ENCODE data around the gene PHKA1. TPM values are rescaled to one million over a fixed set of nuclear protein-coding genes. Genes with fewer than 3 reads are reported as not detected.

The PHKA1 gene
- total RNA-seq, 1 donor from 2014 or later, result 5.5 TPM

GRCh38 chrX:72634331-72634730 is 79.8 kb downstream of the PHKA1 start:
- no peak overlapping the region for H3K4me3 ChIP-seq (ENCODE audit: low read depth, low read length)
- TF ChIP-seq, protein P1, sequence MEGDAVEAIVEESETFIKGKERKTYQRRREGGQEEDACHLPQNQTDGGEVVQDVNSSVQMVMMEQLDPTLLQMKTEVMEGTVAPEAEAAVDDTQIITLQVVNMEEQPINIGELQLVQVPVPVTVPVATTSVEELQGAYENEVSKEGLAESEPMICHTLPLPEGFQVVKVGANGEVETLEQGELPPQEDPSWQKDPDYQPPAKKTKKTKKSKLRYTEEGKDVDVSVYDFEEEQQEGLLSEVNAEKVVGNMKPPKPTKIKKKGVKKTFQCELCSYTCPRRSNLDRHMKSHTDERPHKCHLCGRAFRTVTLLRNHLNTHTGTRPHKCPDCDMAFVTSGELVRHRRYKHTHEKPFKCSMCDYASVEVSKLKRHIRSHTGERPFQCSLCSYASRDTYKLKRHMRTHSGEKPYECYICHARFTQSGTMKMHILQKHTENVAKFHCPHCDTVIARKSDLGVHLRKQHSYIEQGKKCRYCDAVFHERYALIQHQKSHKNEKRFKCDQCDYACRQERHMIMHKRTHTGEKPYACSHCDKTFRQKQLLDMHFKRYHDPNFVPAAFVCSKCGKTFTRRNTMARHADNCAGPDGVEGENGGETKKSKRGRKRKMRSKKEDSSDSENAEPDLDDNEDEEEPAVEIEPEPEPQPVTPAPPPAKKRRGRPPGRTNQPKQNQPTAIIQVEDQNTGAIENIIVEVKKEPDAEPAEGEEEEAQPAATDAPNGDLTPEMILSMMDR (conservative IDR thresholded peaks at IDR 0.05; ENCODE audit: low read depth, low read length), result no peak
- DNase-seq (ENCODE audit: low read depth), result no peak

DNA sequence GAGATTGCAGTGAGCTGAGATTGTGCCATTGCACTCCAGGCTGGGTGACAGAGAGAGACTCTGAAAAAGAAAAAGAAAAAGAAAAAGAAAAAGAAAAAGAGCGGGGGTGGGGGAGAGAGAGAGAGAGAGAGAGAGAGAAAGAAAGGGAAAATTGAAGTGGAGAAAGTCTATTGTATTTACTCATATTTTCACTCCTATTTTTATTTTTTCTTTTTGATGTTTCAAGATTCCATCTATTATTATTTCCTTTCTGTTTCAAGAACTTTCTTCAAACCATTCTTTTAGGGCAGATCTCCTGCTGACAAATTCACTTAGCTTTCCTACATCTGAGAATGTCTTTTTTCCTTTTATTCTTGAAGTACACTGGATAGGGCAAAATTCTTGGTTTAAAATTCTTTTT is 83.9 kb downstream of the PHKA1 start:
- DNase-seq (ENCODE audit: low read depth), result no peak
- H3K4me3 ChIP-seq (ENCODE audit: low read depth, low read length), result no peak overlapping the region
- TF ChIP-seq, protein P1 (conservative IDR thresholded peaks at IDR 0.05; ENCODE audit: low read depth, low read length), result no peak

- DNase-seq (ENCODE audit: low read depth), result no peak
- H3K4me3 ChIP-seq (ENCODE audit: low read depth, low read length), result no peak overlapping the region
- TF ChIP-seq, protein P1 (conservative IDR thresholded peaks at IDR 0.05; ENCODE audit: low read depth, low read length), result no peak
Measured at GRCh38 chrX:72624194-72624593, 89.9 kb downstream of the PHKA1 start.

DNA sequence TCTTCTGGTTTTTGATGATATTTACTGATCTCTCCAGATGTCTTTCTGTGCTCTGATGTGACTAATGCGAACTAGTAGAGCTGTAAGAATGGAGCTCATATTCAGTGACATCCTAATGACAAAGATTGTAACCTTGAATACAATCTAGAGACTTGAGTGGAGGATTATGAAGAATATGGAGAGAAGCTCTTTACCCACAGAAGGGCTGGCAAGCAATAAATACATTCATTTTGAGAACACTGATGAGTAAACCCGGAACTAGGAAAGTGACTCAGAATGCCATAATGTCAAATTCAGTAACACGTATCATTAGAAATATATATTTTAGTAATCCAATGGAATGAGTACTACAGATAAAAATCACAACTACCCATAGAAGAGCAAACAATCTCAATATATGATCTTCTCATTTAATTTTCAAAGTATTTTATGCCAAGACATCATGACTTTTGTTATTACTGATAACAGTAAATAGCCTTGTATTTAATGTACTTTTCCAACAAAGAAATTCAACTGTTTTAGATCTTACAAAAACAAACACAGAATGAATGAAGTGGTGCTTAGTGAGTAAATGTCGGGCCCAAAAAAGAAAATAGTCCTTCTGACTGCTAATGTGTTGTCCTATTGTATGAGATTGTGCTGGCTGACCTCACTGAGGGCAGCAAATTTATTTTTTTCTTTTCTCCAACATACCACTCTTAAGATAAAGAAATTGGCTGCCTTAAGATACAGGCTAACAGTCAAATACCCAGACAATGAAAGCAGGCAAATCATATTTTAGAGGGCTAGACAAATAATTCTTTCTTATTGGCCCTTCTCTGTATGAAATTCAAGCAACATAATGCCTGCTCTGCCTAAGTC is 92.3 kb downstream of the PHKA1 start:
- H3K4me3 ChIP-seq (ENCODE audit: low read depth, low read length), result no peak overlapping the region
- TF ChIP-seq, protein P1 (conservative IDR thresholded peaks at IDR 0.05; ENCODE audit: low read depth, low read length), result no peak
- DNase-seq (ENCODE audit: low read depth), result no peak

DNA sequence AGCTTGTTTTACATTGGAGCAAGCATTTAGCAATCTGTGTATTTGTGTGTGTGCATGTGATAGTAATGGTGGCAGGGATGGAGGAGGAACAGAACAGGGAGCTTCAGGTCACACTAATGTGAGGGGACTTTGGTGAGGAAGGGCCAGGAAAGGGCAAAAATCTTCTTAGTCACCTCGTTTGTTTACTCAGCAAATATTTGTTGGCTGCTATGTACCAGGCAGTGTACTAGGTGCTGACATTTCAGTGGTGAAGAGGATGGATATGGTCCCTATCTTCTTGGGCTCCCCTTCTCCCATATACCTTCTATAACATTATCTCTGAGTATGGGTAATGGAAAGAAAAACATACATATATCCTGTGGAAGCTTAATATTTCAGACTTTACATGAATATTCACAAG is 92.9 kb downstream of the PHKA1 start:
- no peak overlapping the region for H3K4me3 ChIP-seq (ENCODE audit: low read depth, low read length)
- TF ChIP-seq, protein P1 (conservative IDR thresholded peaks at IDR 0.05; ENCODE audit: low read depth, low read length), result no peak
- no peak for DNase-seq (ENCODE audit: low read depth)

DNA sequence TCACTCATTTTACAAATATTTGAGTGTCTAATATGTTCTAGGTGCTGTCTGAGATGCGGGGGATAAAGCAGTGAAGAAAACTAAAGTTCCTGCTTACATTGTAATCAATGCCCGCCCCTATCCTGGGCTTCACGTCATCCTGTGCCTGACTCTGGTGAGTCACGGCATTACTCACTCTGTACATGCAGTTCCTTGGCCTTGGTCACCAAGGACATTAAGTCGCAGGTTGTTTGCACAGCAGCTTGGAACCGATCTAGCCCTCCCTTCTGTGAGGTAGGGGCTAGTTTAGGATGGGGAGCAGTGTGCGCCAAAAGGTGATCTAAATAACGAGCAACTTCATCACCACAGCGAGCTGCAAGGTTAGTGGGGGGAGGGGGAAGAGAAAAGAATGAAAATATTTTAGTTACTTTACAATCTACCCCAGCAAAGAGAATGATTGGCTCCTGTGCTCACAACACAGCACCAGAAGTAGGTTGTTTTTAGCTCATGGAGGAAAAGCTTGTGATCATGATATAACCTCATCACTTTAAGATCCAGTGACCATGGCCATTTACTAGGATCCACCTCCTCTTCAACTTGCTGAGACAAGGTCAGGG is 93.5 kb downstream of the PHKA1 start:
- DNase-seq (ENCODE audit: low read depth), result peak; percentile 42
- peak overlapping the region; percentile 30 for H3K4me3 ChIP-seq (ENCODE audit: low read depth, low read length)
- TF ChIP-seq, protein P1 (conservative IDR thresholded peaks at IDR 0.05; ENCODE audit: low read depth, low read length), result no peak
